SK-N-SH (cell line): ENCODE results near the gene KRT37.

Experiments used
- CHD2 ChIP-seq: fragments of 150-350 bp; IDR thresholded peaks from 2 replicates; pipeline ENCODE4 v1.6.1; 2018; ENCODE audit warnings: low read length; ENCODE audit not compliant: partially characterized antibody
- CTCF ChIP-seq: fragments of 200-600 bp; sonication (generic); IDR thresholded peaks from 2 replicates; pipeline ENCODE4 v1.6.1; 2017; ENCODE audit warnings: antibody characterized with exemption, mild to moderate bottlenecking, moderate library complexity
- EP300 ChIP-seq, 2 experiments: IDR thresholded peaks; 2 replicates each; pipeline versions ENCODE4 v1.4.0 to v1.6.1; 2012; ENCODE audit warnings: borderline replicate concordance in 1 of 2, low read depth in 1 of 2, low read length in 1 of 2
- EZH2phosphoT487 ChIP-seq: fragments of 200-600 bp; sonication (generic); IDR thresholded peaks from 2 replicates; pipeline ENCODE4 v1.6.1; 2017; ENCODE audit warnings: low read depth, mixed run types, mild to moderate bottlenecking, antibody characterized with exemption, moderate library complexity, borderline replicate concordance
- JUND ChIP-seq: IDR thresholded peaks from 2 replicates; pipeline ENCODE4 v1.4.0; 2012
- PBX3 ChIP-seq: IDR thresholded peaks from 2 replicates; pipeline ENCODE4; 2012
- RAD21 ChIP-seq: IDR thresholded peaks from 2 replicates; pipeline ENCODE4 v1.6.1; 2012; ENCODE audit warnings: mild to moderate bottlenecking, low read length
- SIN3A ChIP-seq: IDR thresholded peaks from 2 replicates; pipeline ENCODE4 v1.6.1; 2012; ENCODE audit warnings: low read depth, mild to moderate bottlenecking, low read length, moderate library complexity, borderline replicate concordance
- TAF1 ChIP-seq: IDR thresholded peaks from 2 replicates; pipeline ENCODE4 v1.6.1; 2012; ENCODE audit warnings: low read depth, mild to moderate bottlenecking, low read length, moderate library complexity, borderline replicate concordance
- TEAD4 ChIP-seq: IDR thresholded peaks from 2 replicates; pipeline ENCODE4 v1.4.0; 2012; ENCODE audit warnings: mild to moderate bottlenecking, borderline replicate concordance; ENCODE audit not compliant: insufficient read depth
- YY1 ChIP-seq: IDR thresholded peaks from 2 replicates; pipeline ENCODE4 v1.4.0; 2012; ENCODE audit warnings: low read depth, mild to moderate bottlenecking
- TF ChIP-seq, protein P1 (sequence below): fragments of 150-350 bp; IDR thresholded peaks from 2 replicates; pipeline ENCODE4 v1.6.1; 2016; ENCODE audit warnings: mild to moderate bottlenecking, low read depth, low read length
- TF ChIP-seq, protein P2 (sequence below): IDR thresholded peaks from 2 replicates; pipeline ENCODE4 v1.6.1; 2012; ENCODE audit warnings: mild to moderate bottlenecking, low read depth, low read length, moderate library complexity

GRCh38 chr17:41464682-41465081, 40.3 kb upstream of the KRT37 start:
- no peak for TF ChIP-seq YY1
- TF ChIP-seq PBX3: no peak; the same call in 1 of the 2 replicates
- TF ChIP-seq, protein P1, sequence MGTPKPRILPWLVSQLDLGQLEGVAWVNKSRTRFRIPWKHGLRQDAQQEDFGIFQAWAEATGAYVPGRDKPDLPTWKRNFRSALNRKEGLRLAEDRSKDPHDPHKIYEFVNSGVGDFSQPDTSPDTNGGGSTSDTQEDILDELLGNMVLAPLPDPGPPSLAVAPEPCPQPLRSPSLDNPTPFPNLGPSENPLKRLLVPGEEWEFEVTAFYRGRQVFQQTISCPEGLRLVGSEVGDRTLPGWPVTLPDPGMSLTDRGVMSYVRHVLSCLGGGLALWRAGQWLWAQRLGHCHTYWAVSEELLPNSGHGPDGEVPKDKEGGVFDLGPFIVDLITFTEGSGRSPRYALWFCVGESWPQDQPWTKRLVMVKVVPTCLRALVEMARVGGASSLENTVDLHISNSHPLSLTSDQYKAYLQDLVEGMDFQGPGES: no peak
- no peak for TF ChIP-seq CTCF
- 0 out of 4 replicates have a peak, but pooled peaks of 1 of the 2 experiments have one; percentile 33 for TF ChIP-seq EP300 (IDR thresholded peaks at IDR 0.05; ENCODE audit: borderline replicate concordance in 1 of 2, low read depth in 1 of 2, low read length in 1 of 2)
- no peak for TF ChIP-seq RAD21
- TF ChIP-seq TAF1: no peak
- TF ChIP-seq TEAD4: no peak
- TF ChIP-seq JUND: peak; percentile 18; the same call in 1 of the 2 replicates
- TF ChIP-seq, protein P2, sequence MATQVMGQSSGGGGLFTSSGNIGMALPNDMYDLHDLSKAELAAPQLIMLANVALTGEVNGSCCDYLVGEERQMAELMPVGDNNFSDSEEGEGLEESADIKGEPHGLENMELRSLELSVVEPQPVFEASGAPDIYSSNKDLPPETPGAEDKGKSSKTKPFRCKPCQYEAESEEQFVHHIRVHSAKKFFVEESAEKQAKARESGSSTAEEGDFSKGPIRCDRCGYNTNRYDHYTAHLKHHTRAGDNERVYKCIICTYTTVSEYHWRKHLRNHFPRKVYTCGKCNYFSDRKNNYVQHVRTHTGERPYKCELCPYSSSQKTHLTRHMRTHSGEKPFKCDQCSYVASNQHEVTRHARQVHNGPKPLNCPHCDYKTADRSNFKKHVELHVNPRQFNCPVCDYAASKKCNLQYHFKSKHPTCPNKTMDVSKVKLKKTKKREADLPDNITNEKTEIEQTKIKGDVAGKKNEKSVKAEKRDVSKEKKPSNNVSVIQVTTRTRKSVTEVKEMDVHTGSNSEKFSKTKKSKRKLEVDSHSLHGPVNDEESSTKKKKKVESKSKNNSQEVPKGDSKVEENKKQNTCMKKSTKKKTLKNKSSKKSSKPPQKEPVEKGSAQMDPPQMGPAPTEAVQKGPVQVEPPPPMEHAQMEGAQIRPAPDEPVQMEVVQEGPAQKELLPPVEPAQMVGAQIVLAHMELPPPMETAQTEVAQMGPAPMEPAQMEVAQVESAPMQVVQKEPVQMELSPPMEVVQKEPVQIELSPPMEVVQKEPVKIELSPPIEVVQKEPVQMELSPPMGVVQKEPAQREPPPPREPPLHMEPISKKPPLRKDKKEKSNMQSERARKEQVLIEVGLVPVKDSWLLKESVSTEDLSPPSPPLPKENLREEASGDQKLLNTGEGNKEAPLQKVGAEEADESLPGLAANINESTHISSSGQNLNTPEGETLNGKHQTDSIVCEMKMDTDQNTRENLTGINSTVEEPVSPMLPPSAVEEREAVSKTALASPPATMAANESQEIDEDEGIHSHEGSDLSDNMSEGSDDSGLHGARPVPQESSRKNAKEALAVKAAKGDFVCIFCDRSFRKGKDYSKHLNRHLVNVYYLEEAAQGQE: no peak
- no peak for TF ChIP-seq CHD2
- TF ChIP-seq EZH2phosphoT487: no peak
- no peak for TF ChIP-seq SIN3A
